Hematopoietic multipotent progenitor cell treated with erythropoietin and hydrocortisone succinate and interleukin-3 and kit ligand, for 4 days (in vitro differentiated cells): ENCODE results near the gene ZNF484.
"Not testable (repeated sequence)": the region's sequence is repeated elsewhere in the genome, so short reads cannot be mapped to it uniquely, and the experiment has no call there.

ENCODE experiments used
- DNase-seq: peaks from one replicate; pipeline ENCODE4 v3.0.0-alpha.2; 2015

Gene ZNF484

DNA sequence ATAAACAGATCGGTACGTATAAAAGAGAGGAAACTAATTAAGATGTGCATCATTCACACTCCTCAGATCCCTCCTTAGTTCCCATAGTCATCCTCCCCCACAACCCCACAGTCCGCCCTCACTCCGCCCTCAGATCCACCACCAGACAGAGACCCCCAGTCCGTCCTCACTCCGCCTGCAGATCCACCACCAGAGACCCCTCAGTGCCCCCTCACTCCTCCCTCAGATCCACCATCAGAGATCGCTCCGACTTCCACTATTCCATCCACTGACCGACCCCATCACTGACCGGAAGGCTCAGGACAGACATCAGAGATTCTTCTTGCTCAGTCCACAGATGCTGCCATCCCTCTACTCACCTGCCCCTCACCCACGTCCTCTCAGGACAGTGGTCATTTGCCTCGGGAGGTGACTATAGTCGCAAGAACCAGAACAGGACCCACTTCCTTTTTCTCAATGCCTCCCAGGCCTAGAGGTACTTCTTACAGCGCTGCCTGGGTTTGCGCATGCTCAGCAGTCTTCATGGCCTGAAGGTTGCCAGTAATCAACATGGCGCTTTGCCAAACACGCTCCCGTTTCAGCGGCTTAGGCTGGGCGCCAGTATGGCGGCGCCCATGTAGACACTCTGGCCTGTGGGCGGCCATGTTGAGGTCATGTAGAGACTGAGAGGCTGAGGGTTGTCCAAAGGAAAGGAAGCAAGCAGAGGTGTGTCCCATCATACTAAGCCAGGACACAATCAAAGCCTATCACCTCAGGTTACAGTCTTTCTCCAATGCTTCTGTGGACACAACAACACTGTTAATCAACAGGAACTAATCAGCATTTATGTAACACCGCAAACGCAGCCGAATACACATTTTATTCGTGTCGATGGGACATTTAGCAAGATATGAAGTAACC lies at the start of gene ZNF484:
Gene ZNF484 (minus strand): TSS at position 508 of the 900 bp plus-strand sequence. CDS start 3,009 bp downstream, outside the sequence.
- DNase-seq = peak; percentile 99

GRCh38 chr9:92920437-92920836 lies 42.6 kb upstream of the ZNF484 start:
- no peak for DNase-seq

GRCh38 chr9:92917176-92917800 lies 39.5 kb upstream of the ZNF484 start:
- peak; percentile 22 for DNase-seq

- no peak for DNase-seq
Measured at GRCh38 chr9:92911511-92912475, 34.0 kb upstream of the ZNF484 start.

GRCh38 chr9:92905137-92905536 lies 27.3 kb upstream of the ZNF484 start:
- DNase-seq = not testable (repeated sequence)

- no peak for DNase-seq
Measured at GRCh38 chr9:92897323-92897722, 19.5 kb upstream of the ZNF484 start.

GRCh38 chr9:92895812-92896436 lies 18.1 kb upstream of the ZNF484 start:
- no peak for DNase-seq

DNA sequence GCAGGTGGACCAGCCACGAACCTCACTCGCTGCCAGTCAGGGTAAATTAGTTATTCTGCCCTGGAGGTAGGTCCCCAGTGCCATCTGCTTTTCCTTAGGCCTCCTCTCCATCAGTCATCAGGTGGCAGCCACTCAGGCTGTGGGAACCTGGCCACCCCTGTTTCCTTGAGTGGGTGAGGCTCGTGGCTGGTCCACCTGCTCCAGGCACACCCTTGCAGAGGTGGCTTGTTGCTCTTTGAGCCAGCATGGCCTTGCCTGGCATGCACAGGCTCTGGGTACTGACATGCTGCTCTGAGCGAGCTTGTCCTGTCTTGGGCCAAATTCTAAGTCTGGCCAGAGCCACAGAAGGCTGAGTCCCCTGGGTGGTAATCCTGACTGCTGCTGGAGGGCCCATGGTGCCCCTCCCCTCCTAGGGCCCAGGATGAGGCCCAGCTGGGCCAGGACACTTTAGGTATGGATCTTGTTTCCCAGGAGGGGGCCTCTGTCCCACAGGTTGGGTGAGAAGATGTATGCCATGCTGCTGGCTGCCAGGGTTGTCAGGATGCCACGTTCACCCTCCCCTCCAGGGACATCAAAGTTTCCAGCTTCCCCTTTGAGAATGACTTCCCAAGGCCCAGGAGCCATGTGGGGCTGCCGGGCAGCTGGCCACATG lies 17.0 kb upstream of the ZNF484 start:
- DNase-seq = no peak

GRCh38 chr9:92893916-92894610 lies 16.2 kb upstream of the ZNF484 start:
- not testable (repeated sequence) for DNase-seq

DNA sequence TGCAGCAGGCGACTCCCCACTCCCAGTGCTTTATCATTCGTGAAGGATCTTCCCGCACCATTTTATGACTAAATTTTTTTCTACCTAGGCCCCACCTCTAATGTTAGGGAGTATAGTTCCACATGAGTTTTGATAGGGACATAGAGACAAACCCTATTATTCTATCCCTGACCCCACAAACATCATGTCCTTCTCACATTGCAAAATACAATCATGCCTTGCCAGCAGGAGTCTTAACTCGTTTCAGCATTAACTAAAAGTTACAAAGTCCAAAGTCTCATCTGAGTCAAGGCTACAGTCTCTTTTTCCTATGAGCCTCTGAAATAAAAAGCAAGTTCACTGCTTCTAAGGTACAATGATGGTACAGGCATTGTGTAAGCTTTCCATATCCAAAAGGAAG lies 14.4 kb upstream of the ZNF484 start:
- DNase-seq = not testable (repeated sequence)

DNA sequence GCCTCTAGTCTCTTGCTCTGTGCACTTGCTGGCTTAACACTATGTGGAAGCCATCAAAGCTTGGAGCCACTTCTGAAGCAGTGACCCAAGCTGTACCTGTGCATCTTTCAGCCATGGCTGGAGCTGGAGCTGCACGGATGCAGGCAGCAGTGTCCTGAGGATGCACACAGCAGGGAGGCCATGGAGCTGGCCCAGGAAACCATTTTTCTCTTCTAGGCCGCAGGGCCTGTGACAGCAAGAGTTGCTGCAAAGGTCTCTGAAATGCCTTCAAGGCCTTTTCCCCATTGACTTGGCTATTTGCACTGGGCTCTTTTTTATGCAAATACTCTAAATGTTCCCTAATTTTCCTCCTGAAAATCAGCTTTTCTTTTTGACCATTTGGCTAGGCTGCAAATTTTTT lies 12.9 kb upstream of the ZNF484 start:
- DNase-seq = no peak

- DNase-seq = peak; percentile 17
Measured at GRCh38 chr9:92887880-92888338, 10.1 kb upstream of the ZNF484 start.

GRCh38 chr9:92886846-92887610 lies 9.2 kb upstream of the ZNF484 start:
- DNase-seq = peak; percentile 81

- DNase-seq = not testable (repeated sequence)
Measured at GRCh38 chr9:92883666-92884405, 6.0 kb upstream of the ZNF484 start.

GRCh38 chr9:92882276-92882675 lies 4.4 kb upstream of the ZNF484 start:
- DNase-seq = no peak

- DNase-seq = no peak
Measured at GRCh38 chr9:92875373-92875772, 2.5 kb downstream of the ZNF484 start.

DNA sequence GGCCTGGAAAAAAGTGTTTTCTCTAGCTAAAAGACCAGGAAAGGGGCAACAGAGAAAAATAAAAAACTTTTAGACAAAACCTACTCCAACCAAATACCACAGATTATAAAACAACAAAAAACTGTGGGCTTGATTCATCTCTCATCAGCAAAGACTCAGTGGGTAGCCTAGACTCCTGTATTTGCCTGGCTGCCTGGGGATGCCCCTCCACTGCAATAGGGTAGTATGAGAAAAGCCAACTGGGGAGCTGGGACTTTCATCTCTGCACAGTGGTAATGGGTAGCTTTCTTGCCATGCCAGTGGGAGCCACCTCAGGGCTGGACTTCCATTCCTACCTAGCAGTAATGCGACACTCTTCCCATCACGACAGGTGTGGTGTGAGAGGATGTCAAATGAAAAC lies 7.5 kb downstream of the ZNF484 start:
- DNase-seq = no peak

- not testable (repeated sequence) for DNase-seq
Measured at GRCh38 chr9:92866600-92866999, 11.2 kb downstream of the ZNF484 start.

DNA sequence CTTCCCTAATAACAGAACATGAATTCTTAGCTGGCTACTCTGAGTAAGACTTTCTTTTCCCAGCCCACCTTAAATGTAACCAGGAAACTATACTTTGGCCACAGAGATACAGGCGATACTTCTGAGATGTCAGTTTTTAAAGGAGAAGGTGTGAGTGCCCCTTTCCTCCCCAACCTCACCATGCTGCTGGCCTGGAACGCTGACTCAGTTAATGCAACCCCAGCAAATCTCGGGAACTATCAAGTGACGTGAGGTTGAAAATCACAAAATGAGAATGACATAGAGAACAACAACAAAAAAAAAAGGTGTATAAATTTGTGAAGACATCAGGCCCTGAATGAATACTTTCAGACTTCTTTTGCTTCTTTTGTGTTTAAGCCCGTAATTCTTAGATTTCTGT lies 13.7 kb downstream of the ZNF484 start:
- DNase-seq = no peak

GRCh38 chr9:92860867-92861266 lies 17.0 kb downstream of the ZNF484 start:
- DNase-seq = no peak
